HG03520 (cell line): Measurements from ENCODE around the gene ADCY5.

Source experiments
- ATAC-seq: cut with Tn5 transposase; IDR thresholded peaks from one replicate; pipeline ENCODE4 v1.9.1; 2021; ENCODE audit warnings: mild to moderate bottlenecking, moderate library complexity; ENCODE audit not compliant: unreplicated experiment

ADCY5 gene

GRCh38 chr3:123431007-123431657 is 17.8 kb downstream of the ADCY5 start:
- ATAC-seq: no peak

GRCh38 chr3:123430266-123430665 is 18.6 kb downstream of the ADCY5 start:
- no peak for ATAC-seq

- no peak for ATAC-seq
These were observed 19.3 kb downstream of the ADCY5 start for GRCh38 chr3:123429362-123430125.

- no peak for ATAC-seq
These were observed 23.7 kb downstream of the ADCY5 start for GRCh38 chr3:123424999-123425712.

- no peak for ATAC-seq
These were observed 24.4 kb downstream of the ADCY5 start for GRCh38 chr3:123424321-123424998.

GRCh38 chr3:123423806-123424205 is 25.1 kb downstream of the ADCY5 start:
- no peak for ATAC-seq

- no peak for ATAC-seq
These were observed 25.9 kb downstream of the ADCY5 start for GRCh38 chr3:123423031-123423430.

GRCh38 chr3:123422457-123422856 is 26.4 kb downstream of the ADCY5 start:
- ATAC-seq: no peak

- ATAC-seq: no peak
These were observed 27.3 kb downstream of the ADCY5 start for GRCh38 chr3:123421353-123422174.

- no peak for ATAC-seq
These were observed 28.4 kb downstream of the ADCY5 start for GRCh38 chr3:123420416-123420968.

GRCh38 chr3:123419850-123420297 is 29.0 kb downstream of the ADCY5 start:
- no peak for ATAC-seq

GRCh38 chr3:123419181-123419849 is 29.6 kb downstream of the ADCY5 start:
- no peak for ATAC-seq

- ATAC-seq: no peak
These were observed 32.2 kb downstream of the ADCY5 start for GRCh38 chr3:123416647-123417046.

- no peak for ATAC-seq
These were observed 32.7 kb downstream of the ADCY5 start for GRCh38 chr3:123416173-123416572.

GRCh38 chr3:123414973-123415775 is 33.7 kb downstream of the ADCY5 start:
- ATAC-seq: no peak

- ATAC-seq: no peak
These were observed 35.9 kb downstream of the ADCY5 start for GRCh38 chr3:123412811-123413604.

- ATAC-seq: no peak
These were observed 36.8 kb downstream of the ADCY5 start for GRCh38 chr3:123412076-123412475.
